ENCODE measurements around the gene CAMTA1. TPM values are rescaled to one million over a fixed set of nuclear protein-coding genes. Genes with fewer than 3 reads are reported as not detected.

Gene CAMTA1
- total RNA-seq, 4 donors from 2014 or later = 86.3 to 170 (median 132) TPM

DNA sequence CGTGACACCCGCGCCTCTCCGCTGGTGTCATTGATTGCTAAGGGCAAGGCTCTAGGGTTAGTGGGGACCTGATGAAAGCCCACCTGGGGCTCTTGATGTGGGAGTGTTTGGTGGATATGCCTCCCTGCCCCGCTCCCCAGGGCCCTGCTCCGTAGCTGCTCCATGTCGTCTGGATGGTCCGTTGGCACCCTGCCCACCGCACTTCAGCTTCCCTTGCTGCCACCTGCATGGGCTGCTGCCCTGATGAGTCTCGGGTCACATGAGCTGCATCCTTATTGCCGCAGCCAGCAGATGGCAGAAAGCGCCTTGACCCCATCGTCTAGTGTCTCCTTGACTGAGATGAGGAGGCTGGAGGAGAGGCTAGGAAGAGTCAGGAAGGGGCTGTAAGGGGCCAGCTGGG lies 439.4 kb downstream of the CAMTA1 start:
- no peaks in the 10 kb centered on the region for H3K9me3 ChIP-seq
- H3K27me3 ChIP-seq = peaks cover 23% of the 10 kb centered on the region
- no peak overlapping the region for H3K27ac ChIP-seq
- no peak for ATAC-seq
- H3K36me3 ChIP-seq = no peaks in the 10 kb centered on the region
- TF ChIP-seq, protein P1, sequence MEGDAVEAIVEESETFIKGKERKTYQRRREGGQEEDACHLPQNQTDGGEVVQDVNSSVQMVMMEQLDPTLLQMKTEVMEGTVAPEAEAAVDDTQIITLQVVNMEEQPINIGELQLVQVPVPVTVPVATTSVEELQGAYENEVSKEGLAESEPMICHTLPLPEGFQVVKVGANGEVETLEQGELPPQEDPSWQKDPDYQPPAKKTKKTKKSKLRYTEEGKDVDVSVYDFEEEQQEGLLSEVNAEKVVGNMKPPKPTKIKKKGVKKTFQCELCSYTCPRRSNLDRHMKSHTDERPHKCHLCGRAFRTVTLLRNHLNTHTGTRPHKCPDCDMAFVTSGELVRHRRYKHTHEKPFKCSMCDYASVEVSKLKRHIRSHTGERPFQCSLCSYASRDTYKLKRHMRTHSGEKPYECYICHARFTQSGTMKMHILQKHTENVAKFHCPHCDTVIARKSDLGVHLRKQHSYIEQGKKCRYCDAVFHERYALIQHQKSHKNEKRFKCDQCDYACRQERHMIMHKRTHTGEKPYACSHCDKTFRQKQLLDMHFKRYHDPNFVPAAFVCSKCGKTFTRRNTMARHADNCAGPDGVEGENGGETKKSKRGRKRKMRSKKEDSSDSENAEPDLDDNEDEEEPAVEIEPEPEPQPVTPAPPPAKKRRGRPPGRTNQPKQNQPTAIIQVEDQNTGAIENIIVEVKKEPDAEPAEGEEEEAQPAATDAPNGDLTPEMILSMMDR (IDR thresholded peaks at IDR 0.05) = peak in 1 of 4 experiments; percentile 17
- TF ChIP-seq POLR2AphosphoS5 (IDR thresholded peaks at IDR 0.05) = no peak
- TF ChIP-seq EP300 (IDR thresholded peaks at IDR 0.05) = no peak
- 89 to 100% methylated on average over 1 to 7 of the region's 13 CpGs for WGBS, 2 donors (ENCODE audit: low coverage in 1 of 2)
- no peaks in the 10 kb centered on the region for H3K4me1 ChIP-seq
- H3K4me3 ChIP-seq = no peak overlapping the region

DNA sequence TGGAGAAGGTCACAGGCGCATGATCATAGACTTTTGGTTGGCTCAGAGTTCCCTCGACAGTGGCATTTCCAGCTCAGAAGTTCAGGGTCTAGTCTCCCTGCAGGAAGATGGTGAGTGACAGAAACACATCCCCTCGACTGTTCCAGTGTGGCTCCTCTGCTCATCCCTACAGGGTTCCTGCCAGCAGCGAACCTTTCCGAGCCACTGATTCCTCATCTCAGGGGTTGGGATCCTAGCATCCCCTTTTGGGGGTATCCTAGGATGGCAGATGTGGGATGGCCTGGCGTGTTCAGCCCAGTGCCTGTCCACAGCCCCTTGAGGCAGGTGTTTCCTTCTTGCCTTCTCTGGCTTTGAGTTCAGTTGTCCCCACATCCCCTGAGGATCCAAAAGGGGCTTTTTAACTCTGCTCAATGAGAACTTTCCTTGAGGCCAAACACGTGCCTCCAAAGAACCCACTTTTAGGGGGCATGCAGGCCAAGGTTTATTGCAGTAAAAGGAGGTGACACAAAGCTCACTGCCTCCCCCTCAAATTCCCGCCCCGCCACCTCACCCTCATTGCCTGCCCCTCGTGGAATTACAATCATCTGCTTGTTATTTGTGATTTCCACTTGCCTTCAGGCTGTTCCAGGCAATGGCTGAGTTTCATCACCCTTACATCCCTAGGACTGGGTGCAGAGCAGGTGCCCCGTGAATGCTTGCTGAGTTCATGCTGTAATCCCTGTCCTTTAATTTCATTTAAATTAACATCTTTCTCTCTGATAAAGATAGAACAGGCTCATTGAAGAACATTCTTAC lies 440.7 kb downstream of the CAMTA1 start:
- H3K27ac ChIP-seq = no peak overlapping the region
- no peaks in the 10 kb centered on the region for H3K9me3 ChIP-seq
- no peaks in the 10 kb centered on the region for H3K4me1 ChIP-seq
- H3K4me3 ChIP-seq = no peak overlapping the region
- TF ChIP-seq POLR2AphosphoS5 (IDR thresholded peaks at IDR 0.05) (no peak), EP300 (IDR thresholded peaks at IDR 0.05) (no peak), POLR2A (IDR thresholded peaks at IDR 0.05) (no peak)
- TF ChIP-seq, protein P1 (IDR thresholded peaks at IDR 0.05) = no peak
- no peaks in the 10 kb centered on the region for H3K36me3 ChIP-seq
- no peak for ATAC-seq
- 80 to 82% methylated on average over 3 to 4 of the region's 11 CpGs for WGBS, 2 donors (ENCODE audit: low coverage in 1 of 2)
- peaks cover 23% of the 10 kb centered on the region for H3K27me3 ChIP-seq

DNA sequence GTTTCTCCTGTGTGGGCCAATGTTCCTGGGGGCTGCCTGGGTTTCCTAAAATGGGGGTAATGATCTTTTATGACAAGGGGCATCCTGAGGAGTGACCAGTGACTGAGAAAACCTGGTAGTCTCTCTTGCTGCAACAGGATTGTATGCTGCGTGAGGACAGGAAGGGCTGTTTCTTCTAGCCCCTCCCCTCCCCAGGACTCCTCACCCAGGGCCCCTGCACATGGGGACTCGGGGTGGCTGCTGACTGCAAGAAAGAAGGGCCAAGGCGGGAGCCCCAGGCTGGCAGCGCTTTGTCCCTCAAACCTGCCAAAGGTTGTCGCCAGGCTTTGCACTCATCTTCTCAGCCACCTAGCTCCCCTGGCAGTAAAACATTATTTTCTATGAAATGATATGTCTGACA lies 442.4 kb downstream of the CAMTA1 start:
- Histone ChIP-seq H3K27me3 (peaks cover 23% of the 10 kb centered on the region), H3K27ac (no peak overlapping the region), H3K9me3 (no peaks in the 10 kb centered on the region), H3K4me3 (no peak overlapping the region), H3K4me1 (no peaks in the 10 kb centered on the region), H3K36me3 (no peaks in the 10 kb centered on the region)
- no peak for TF ChIP-seq POLR2AphosphoS5 (IDR thresholded peaks at IDR 0.05)
- TF ChIP-seq, protein P1 (IDR thresholded peaks at IDR 0.05) = no peak
- TF ChIP-seq POLR2A (IDR thresholded peaks at IDR 0.05) = no peak
- no peak for TF ChIP-seq EP300 (IDR thresholded peaks at IDR 0.05)
- no peak for ATAC-seq
- 90 to 93% methylated on average over 2 to 3 of the region's 5 CpGs for WGBS, 2 donors (ENCODE audit: low coverage in 1 of 2)

DNA sequence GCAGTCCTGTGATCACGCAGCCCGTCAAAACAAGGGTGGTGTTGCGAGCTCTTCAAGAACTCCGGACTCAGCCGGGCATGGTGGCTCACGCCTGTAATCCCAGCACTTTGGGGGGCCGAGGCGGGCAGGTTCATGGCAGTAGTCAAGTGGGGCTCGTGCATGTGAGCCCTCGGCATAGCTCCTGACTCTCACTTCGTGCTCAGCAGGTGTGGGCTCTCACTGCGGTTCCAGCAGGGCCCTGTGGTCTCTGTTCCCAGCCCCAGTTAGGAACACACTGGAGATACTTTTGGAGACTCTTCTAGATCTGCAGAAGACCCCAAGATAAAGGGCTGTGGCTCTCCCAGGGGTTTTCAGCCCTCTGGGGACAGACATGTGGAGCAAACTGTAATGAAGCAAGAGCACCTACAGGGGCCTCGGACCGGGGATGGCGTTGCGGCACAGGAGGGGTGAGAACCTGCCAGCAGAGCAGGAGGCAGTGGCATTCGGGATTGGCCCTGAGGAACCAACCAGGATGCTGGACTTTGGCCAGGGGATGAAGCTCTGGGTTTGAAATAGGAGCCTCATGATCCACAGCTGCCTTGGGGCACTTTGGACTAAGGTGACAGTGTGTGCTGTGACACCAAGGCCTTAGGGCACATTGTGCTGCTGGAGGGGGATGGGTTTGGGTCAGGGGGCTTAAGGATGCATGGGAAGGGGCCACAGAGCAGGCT lies 443.2 kb downstream of the CAMTA1 start:
- Histone ChIP-seq H3K4me1 (no peaks in the 10 kb centered on the region), H3K4me3 (no peak overlapping the region), H3K27ac (no peak overlapping the region), H3K36me3 (no peaks in the 10 kb centered on the region), H3K9me3 (no peaks in the 10 kb centered on the region), H3K27me3 (peaks cover 23% of the 10 kb centered on the region)
- TF ChIP-seq EP300 (IDR thresholded peaks at IDR 0.05) (no peak), POLR2AphosphoS5 (IDR thresholded peaks at IDR 0.05) (no peak), POLR2A (IDR thresholded peaks at IDR 0.05) (no peak)
- TF ChIP-seq, protein P1 (IDR thresholded peaks at IDR 0.05) = no peak
- WGBS, 2 donors (ENCODE audit: low coverage in 1 of 2) = 87 to 100% methylated on average over 1 to 10 of the region's 17 CpGs
- no peak for ATAC-seq
